Lower leg skin (tissue), 4 donors: ENCODE measurements around the gene SLC39A7. TPM values are rescaled to one million over a fixed set of nuclear protein-coding genes. Genes with fewer than 3 reads are reported as not detected.

Source experiments
- DNase-seq, 2 donors: peaks; one replicate each; pipeline ENCODE4 v3.0.0-alpha.2; 2019; ENCODE audit warnings: low spot score in 2 of 2
- H3K4me3 ChIP-seq: fragments of 200-600 bp; sonication (generic); 2 replicates; pipeline ENCODE4 v1.5.1; 2017; ENCODE audit warnings: mild to moderate bottlenecking, low read depth; ENCODE audit not compliant: poor library complexity, severe bottlenecking
- CTCF ChIP-seq, 3 donors: fragments of 450-650 bp; IDR thresholded peaks; one replicate each; pipeline ENCODE4 v1.5.1; 2016; ENCODE audit warnings: antibody characterized with exemption in 3 of 3, mild to moderate bottlenecking in 3 of 3, moderate library complexity in 2 of 3
- POLR2A ChIP-seq, 2 donors: fragments of 450-650 bp; IDR thresholded peaks; one replicate each; pipeline ENCODE4 v1.6.1; 2016 to 2017; ENCODE audit warnings: antibody characterized with exemption in 2 of 2, mild to moderate bottlenecking in 1 of 2, moderate library complexity in 1 of 2
- WGBS, 2 donors: methylation state at CpG; one replicate each; pipeline ENCODE4 v1.1.5; 2018; 5-methylcytosine and 5-hydroxymethylcytosine counted together
- intact Hi-C: fragments of 100-400 bp; cut with DNase I; formaldehyde crosslinking; loops from one replicate; pipeline ENCODE4 v1.15.0; 2023; ENCODE audit warnings: low total_unique reads
- total RNA-seq, 4 donors: library from RNA; depleted of rRNA; stranded (reverse); fragments of >200 nt; gene quantifications; one replicate each; pipeline ENCODE4 v1.1.0, GENCODE V29; 2016

The SLC39A7 gene
- total RNA-seq, 4 donors from 2014 or later = 35.4 to 52.7 (median 39.1) TPM

- H3K4me3 ChIP-seq = no peak overlapping the region
- TF ChIP-seq CTCF (IDR thresholded peaks at IDR 0.05) = no peak
- TF ChIP-seq POLR2A (IDR thresholded peaks at IDR 0.05) = no peak
- DNase-seq = peak in 1 of 2 donors; percentile 7
- 52 to 71% methylated on average over 2 of the region's 2 CpGs for WGBS, 2 donors
- intact Hi-C loops = loop anchor here (2.0 kb wide), 1 partner anchor 195 kb away; no protein-coding TSS in a partner anchor
Observed at GRCh38 chr6:33237741-33238140, 37.1 kb downstream of the SLC39A7 start.

- DNase-seq = no peak
- WGBS, 2 donors = 60 to 61% methylated on average over 3 of the region's 3 CpGs
Observed at GRCh38 chr6:33241968-33242367, 41.3 kb downstream of the SLC39A7 start.

GRCh38 chr6:33243476-33243875 is 42.8 kb downstream of the SLC39A7 start:
- TF ChIP-seq CTCF (IDR thresholded peaks at IDR 0.05) = no peak
- TF ChIP-seq POLR2A (IDR thresholded peaks at IDR 0.05) = no peak
- 26 to 53% methylated on average over 1 of the region's 1 CpG for WGBS, 2 donors
- H3K4me3 ChIP-seq = no peak overlapping the region
- intact Hi-C loops = loop anchor here (10.0 kb wide), 1 partner anchor 229 kb away; no protein-coding TSS in a partner anchor
- peak in 1 of 2 donors; percentile 18 for DNase-seq

More at GRCh38 chr6:33241968-33242367, 41.3 kb downstream of the SLC39A7 start:
- no peak overlapping the region for H3K4me3 ChIP-seq
- no peak for TF ChIP-seq POLR2A (IDR thresholded peaks at IDR 0.05)
- no peak for TF ChIP-seq CTCF (IDR thresholded peaks at IDR 0.05)
- intact Hi-C loops = loop anchor here (10.0 kb wide), 1 partner anchor 227 kb away; no protein-coding TSS in a partner anchor

- H3K4me3 ChIP-seq = peak overlapping the region; percentile 10
- peak in 1 of 3 donors; percentile 91 for TF ChIP-seq CTCF (IDR thresholded peaks at IDR 0.05)
- TF ChIP-seq POLR2A (IDR thresholded peaks at IDR 0.05) = no peak
- 4 to 7% methylated on average over 21 to 28 of the region's 28 CpGs for WGBS, 2 donors
- intact Hi-C loops = loop anchor here (10.0 kb wide), 1 partner anchor 233 kb away; no protein-coding TSS in a partner anchor
- DNase-seq = peak; percentile 91 to 98
Observed at GRCh38 chr6:33247977-33248642, 47.4 kb downstream of the SLC39A7 start.

GRCh38 chr6:33248643-33248931 is 47.9 kb downstream of the SLC39A7 start:
- 0 to 1% methylated on average over 15 to 18 of the region's 18 CpGs for WGBS, 2 donors
- peak overlapping the region; percentile 10 for H3K4me3 ChIP-seq
- intact Hi-C loops = loop anchor here (10.0 kb wide), 1 partner anchor 234 kb away; no protein-coding TSS in a partner anchor
- DNase-seq = no peak
- TF ChIP-seq CTCF (IDR thresholded peaks at IDR 0.05) (no peak), POLR2A (IDR thresholded peaks at IDR 0.05) (no peak)
